AG08395 (cell line): ENCODE results near the gene CPA4.

Source experiments
- DNase-seq: peaks from one replicate; pipeline ENCODE4 v3.0.0; 2012; ENCODE audit warnings: mixed read lengths, low spot score

The CPA4 gene

GRCh38 chr7:130346177-130346905 is 53.4 kb downstream of the CPA4 start:
- DNase-seq = no peak

DNA sequence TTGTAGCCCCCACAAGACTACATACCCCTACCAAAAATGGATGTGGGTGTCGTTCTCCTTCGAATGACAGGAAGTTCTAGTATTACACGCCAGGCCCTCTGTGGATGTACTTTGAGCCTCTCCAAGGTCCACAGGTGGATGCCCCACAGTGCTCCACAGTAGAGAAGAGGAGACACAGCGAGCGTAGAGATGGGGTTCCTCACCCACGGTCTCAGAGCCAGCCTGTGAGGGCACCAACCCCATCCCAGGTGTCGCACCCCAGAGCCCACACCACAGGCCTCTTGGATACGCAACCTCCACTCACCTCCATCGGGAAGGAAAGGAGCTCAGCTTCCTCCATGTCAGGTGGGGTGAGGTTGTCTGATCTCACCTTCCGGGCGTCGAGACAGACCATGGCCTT is 54.0 kb downstream of the CPA4 start:
- DNase-seq = no peak

DNA sequence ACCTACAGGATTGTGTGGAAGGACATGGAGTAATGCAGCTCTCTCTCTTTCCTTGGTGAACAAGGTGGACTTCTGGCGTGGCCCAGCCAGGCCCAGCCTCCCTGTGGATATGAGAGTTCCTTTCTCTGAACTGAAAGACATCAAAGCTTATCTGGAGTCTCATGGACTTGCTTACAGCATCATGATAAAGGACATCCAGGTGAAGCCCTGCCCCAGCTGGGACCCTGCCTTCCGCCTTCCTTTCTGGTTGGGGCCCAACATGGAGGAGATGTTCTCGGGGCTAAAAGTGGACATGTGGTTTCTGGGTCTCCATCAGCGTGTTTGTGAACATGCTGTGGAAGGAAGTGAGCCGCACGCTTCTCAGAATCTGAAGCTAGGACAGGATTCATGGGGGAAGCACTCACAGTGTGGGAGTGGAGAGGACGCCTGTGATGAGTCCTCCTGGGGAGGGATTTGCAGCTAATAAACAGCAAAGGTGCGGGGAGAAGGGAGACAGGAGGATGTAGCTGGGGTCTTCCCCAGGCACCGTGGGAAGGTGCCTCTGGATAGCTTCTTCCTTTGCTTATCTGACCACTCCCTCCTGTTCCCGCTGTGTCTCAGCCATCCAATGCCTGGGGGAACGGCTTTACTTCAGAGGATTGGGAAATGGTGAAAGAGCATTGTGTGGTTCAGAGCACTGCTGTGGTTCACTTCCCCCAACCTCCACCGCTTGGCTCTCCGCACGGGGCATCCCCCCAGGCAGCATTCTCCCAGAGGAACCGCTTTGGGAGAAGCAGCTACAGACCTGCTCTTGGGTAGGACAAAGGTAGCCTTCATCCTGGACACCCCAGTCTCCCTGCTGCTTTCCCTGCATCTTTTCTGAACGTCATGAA is 57.2 kb downstream of the CPA4 start:
- peak; percentile 23 for DNase-seq

DNA sequence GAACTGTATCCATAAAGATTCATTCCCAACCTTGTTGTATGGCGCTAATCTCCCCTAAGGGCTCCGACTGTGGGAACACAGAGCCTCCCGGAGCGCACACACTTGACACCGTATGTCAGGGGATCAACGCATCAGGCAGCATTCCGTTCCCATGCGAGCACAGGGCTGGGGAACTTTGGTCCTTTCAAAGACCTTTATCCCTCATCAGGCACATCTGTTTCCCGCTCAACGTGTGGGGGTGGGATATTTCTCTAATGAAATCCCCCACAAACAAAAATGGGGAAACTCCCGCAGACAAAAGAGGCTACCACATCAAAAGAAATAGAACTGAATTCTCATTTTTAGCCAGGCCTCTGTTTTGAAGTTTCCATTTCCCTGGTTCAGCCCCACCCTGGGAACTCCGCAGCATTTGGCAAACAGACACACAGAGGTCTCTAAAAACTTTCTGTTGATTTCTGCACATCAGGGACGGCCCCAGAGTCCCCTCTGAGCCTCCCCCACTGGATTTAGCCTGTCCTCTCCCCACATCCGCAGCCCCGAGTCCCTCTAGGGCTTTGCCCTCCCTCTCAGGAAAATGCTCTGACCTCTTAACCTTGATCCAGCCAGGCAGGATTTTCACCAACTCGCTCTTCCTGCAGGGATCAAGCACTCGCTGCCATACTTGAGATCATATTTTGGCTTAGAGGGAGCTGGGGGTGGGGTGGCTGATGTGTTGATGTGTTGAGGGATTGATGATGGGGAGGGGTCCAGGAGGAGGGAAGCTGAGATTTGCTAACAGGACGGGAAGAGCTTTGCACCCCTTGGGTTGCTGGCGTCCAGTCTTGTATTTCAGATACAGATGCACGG is 58.2 kb downstream of the CPA4 start:
- no peak for DNase-seq

GRCh38 chr7:130351791-130352090 is 58.8 kb downstream of the CPA4 start:
- DNase-seq = no peak

DNA sequence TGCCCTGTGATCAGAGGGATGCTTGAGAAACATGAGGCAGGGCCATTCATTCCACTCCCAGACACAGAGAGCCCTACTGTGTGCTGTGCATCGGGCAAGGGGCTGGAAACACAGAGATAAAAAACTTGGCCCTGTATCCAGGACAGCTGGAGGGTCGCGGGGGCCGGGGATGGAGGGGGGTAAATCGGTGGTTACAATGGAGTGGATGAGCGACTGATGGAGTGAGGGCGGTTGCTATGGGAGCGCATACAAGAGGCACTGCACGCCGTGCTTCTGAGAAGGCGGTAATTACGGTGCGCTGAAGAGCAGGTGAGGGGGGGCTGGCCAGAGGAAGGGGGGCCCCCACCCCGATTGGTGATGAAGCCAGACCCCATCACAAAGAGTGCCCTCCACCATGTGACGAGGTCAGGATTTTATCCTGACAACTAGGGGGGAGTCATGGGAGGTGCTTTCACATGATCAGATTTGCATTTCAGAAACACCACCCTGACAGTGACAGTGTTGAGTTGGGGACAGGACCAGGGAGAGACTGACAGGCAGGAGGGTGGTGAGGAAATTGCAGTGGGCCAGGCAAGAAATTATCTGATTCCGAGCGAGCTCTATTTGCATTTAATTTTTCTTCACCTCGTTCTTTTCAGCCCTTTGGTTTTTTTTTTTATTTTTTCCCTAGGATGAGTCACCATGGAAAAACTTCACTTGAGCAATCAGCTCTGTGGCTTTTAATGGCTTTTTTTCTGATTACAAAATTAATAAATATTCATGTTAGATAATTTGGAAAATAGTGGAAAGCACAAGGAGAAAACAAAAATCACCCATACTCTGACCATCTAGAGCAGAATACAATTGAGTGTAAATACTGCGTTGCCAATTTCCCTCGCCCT is 59.5 kb downstream of the CPA4 start:
- peak; percentile 57 for DNase-seq

GRCh38 chr7:130353196-130353595 is 60.2 kb downstream of the CPA4 start:
- no peak for DNase-seq

DNA sequence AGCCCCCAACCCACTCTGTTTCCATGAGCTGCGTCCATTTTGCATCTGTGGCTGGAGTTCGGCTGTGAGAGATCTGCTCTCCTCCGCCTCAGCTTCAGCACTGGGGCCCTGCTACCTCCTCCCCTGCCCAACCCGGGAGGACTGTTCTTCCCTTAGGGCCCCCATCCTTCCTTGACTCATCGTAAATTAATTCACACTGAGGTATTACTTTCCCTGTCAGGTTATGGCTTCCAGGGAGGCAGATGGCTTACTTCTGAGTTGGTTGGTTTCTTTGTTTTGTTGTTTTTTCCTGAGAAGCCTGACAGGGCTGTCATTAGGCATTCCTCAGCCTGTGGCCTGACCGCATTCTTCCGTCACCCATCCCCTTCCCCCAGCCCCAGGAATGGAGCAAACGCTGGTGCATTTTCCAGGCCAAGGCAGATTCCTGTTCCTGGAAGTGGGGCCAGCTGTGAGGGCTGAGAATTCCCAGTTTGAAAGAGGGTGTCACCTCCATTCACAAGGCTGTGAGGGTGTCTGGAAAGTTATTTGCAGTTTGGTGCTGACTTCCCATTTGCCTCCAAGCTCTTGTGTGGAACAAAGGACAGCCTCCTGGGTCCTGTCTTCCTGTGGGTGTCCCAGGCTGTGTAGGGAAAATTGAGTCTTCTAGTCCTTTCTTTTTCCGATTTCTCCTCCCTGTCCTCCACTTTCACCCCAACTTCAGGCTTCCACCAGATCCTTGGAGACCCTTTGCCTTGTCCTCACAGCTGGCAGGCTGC is 63.3 kb downstream of the CPA4 start:
- peak; percentile 91 for DNase-seq

DNA sequence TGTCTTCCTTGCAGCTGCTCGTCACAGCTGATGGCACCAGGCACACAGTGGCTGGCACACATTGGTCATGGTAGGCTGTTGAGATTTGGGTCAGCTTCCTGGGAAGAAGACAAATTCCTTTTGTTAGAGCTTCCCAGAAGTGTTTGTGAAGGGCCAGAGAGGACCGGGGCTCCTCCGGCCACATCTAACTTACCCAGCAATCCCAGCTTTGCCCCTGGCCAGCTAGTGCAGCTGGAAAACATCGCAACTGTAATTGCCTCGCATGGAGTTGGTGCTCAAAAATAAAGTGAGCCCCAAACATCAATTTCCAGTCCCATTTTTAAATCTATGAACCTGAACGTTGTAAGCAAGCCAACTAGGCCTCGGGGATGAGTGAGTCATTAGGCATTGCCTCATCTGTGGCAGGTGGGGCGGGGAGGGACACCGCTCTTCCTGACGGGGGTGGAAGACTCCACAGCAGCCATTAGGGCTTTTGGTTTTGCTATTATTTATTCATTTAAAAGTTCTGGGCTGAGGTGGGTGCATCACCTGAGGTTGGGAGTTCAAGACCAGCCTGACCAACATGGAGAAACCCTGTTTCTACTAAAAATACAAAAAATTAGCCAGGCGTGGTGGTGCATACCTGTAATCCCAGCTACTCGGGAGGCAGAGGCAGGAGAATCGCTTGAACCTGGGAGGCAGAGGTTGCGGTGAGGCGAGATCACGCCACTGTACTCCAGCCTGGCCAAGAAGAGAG is 64.1 kb downstream of the CPA4 start:
- peak; percentile 61 for DNase-seq

GRCh38 chr7:130358471-130358870 is 65.5 kb downstream of the CPA4 start:
- DNase-seq = no peak

DNA sequence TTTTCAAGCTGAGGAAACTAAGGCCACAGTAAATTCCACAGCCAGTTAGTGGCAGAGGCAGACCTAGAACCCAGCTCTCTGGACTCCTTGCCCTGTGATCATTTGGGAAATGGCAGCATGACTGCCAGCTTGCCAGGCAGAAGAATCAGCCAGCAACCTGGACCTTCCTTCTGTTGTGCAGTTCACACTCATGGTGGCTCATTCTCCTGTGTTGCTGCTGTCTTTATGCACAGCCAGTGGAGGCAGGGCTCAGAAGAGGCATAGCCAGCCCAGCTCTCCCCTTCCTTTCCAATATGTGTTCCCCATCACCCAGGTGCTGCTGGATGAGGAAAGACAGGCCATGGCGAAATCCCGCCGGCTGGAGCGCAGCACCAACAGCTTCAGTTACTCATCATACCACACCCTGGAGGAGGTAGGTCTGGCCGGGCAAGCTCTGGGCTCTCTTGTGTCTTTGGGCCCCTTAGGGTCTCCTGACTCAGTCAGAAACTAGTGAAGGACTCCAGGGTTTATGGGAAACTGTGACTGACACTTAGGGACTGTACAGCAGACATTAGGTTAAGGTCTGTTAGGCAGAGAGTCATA is 66.4 kb downstream of the CPA4 start:
- DNase-seq = no peak

DNA sequence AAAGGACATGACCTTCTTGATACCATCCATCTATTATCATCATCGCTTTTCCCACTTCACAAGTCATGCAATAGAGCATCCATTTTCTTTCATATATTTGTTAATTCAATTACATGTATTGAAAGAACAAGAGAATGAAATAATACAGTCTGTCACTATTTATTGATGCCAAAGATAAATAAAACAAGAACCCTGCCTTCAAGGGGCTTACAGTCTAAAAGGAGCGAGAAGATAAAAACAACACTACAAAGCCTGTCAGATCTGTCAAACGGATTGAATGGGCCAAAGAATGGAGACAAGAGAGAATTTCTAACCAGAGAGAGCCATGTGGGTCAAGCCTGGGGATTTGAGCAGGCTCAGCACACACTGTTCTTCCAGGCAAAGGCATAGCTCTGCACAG is 67.6 kb downstream of the CPA4 start:
- DNase-seq = no peak

DNA sequence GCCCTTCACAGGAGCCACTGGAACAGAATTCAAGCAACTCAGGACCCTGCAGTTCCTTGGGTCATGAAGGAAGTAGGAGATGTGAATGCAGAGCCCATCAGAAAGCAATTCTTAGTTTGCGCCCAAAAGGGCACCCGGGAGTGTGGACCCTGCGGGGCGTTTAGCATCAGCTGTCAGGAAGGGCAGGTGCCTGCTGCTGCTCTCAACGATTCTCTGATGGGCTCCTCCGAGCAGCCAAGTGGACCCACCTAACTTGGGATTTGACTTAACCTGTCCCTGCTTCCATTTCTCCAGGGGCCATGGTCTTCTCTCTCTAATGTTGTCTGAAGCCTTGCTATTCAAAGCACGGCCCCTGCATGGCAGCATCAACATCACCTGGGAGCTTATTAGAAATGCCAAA is 68.7 kb downstream of the CPA4 start:
- no peak for DNase-seq

DNA sequence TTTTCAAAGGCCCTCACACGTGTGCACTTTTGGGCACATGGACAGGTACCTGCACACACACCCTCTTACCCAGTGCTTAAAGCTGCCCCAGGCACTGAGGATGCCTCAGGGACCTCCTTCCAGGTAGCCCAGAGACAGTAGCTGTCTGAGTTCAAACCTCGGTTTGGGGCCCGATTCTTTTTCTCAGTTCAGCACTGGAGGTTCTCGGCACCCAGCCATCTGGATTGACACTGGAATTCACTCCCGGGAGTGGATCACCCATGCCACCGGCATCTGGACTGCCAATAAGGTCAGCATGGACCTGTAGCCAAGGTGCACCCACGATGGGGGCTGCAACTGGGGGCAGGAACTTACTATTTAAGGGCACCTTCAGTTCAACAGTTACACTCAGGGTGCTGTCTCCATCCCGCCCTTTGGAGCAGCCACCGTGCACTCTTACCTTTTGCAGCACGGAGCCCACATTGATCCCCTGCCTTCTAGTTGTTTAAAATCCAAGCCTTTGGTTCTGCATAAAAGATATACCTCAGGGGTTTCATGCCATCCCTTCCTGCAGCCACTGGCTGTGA is 69.4 kb downstream of the CPA4 start:
- DNase-seq = no peak

GRCh38 chr7:130363026-130363847 is 70.3 kb downstream of the CPA4 start:
- peak; percentile 90 for DNase-seq

DNA sequence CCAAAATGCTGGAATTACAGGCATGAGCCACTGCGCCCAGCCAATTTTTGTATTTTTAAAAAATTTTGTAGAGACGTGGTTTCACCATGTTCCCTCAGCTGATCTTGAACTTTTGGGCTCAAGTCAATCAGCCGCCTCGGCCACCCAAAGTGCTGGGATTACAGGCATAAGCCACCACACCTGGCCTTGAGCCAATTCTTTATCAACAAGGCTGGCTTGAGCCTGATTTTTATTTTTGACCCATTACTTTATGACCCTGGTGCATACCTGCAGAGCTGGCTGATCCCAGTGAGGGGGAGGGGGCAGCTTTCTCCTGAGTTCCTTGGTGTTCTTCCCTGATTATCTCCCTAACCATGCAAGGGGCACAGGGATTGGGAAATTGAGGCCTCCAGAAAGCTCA is 71.5 kb downstream of the CPA4 start:
- DNase-seq = no peak

DNA sequence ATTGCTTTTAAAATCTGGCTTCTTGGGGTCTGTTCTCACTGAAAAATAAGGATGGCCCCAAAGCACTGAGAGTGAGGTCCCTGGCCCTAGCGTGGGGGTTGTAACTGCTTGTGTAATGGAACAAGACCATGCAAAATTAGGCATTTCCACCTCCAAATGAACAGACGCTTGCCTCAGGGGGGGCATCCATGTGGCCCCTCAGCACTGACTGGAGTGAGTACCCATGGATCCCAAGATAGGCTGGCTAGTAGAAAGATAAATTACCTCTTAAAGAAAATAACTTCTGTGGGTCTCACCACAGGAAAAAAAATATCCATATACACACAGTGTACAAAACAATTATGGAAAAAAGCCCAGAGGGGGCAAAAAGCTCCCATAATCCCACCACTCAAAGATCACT is 72.1 kb downstream of the CPA4 start:
- no peak for DNase-seq
